HFFc6 (cell line): Measurements from ENCODE around the gene ZNF771. TPM values are rescaled to one million over a fixed set of nuclear protein-coding genes. Genes with fewer than 3 reads are reported as not detected.
A peak's percentile ranks its signal among the peaks of the same experiment; 100 is the strongest.
"Not testable (repeated sequence)": the region's sequence is repeated elsewhere in the genome, so short reads cannot be mapped to it uniquely, and the experiment has no call there.

Source experiments
- DNase-seq: peaks from one replicate; pipeline ENCODE4 v3.0.0-alpha.2; 2018
- H3K27ac Mint-ChIP-seq: 2 replicates; pipeline ENCODE4 v1.8.0; 2020; ENCODE audit warnings: mild to moderate bottlenecking, mixed read lengths
- H3K27me3 Mint-ChIP-seq: 2 replicates; pipeline ENCODE4 v1.8.0; 2021; ENCODE audit warnings: mild to moderate bottlenecking, moderate library complexity, mixed read lengths; ENCODE audit not compliant: insufficient read depth
- H3K36me3 Mint-ChIP-seq: 2 replicates; pipeline ENCODE4 v1.8.0; 2021; ENCODE audit warnings: low read depth, mixed read lengths
- H3K4me1 Mint-ChIP-seq: 2 replicates; pipeline ENCODE4 v1.8.0; 2020; ENCODE audit warnings: low read depth, mixed read lengths
- H3K4me3 Mint-ChIP-seq: 2 replicates; pipeline ENCODE4 v1.8.0; 2020; ENCODE audit warnings: mild to moderate bottlenecking, moderate library complexity, mixed read lengths
- H3K9me3 Mint-ChIP-seq: 2 replicates; pipeline ENCODE4 v1.8.0; 2020; ENCODE audit warnings: mild to moderate bottlenecking, mixed read lengths
- CTCF ChIP-seq: fragments of 200-600 bp; sonication (generic); IDR thresholded peaks from 2 replicates; pipeline ENCODE4 v1.5.0; 2021; ENCODE audit warnings: antibody characterized with exemption, mild to moderate bottlenecking
- total RNA-seq, 6 experiments: library from RNA; stranded (reverse); fragmentation: NEBNext Ultra II Directional; extraction: Animal tissue kit (Norgen Biotek cat#: 25700); gene quantifications; 2 replicates in 1 of 6; 3 replicates in 5 of 6; pipeline ENCODE4 v1.2.3, GENCODE V29; 2021

The ZNF771 gene
- total RNA-seq, 6 experiments from 2014 or later = 15.8 to 19.1 (median 16.8) TPM

DNA sequence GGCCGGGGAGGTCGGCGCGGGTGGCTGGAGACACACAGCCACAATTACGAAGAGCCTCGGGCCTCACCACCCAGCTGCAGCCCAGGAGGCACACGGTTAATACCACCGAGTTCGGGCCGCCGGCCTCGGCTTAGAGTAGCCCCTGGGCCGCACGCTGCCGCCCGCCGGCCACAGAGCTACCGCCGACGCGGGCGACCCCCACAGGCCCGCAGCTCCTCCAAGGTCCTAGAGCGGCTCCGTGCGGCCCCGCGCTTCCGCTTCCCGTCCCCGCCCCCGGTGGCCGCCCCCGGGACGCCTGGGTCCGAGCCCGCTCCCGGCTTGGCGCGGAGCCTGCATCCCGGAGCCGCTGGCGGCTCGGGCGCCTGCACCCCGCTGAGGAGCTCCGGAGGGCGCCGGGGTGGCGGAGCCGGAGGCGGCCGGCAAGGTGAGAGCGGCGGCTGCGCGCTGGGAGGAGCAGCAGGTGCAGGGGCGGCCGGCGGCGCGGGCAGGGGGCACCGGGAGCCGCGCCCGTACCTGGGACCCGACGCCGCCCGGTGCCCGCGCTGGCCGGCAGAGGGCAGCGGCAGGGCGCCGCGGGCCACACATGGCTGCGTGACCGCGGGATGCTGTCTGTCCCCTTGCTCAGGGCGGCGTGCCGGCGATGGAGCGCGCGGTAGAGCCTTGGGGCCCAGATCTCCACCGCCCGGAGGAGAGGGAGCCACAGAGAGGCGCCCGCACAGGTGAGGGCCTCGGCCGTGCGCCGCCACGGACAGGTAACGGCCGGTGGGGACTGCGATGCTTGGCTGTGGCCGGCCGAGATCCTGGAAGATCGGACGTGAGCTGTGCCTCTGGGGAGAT is 12.0 kb upstream of the ZNF771 start, which contains the start of gene ZNF48:
TSS of gene ZNF48 (plus strand) at position 266 of the 837 bp plus-strand sequence. CDS start at position 641, 375 bp downstream.
- Mint-ChIP-seq H3K27ac (peak within 1 kb of the TSS; percentile 91), H3K4me1 (peaks cover 38% of the 10 kb centered on the region), H3K9me3 (no peaks in the 10 kb centered on the region), H3K27me3 (no peaks in the 10 kb centered on the region; the same call in 1 of the 2 replicates), H3K36me3 (no peaks in the 10 kb centered on the region), H3K4me3 (peak within 1 kb of the TSS; percentile 91)
- DNase-seq = peak; percentile 77
- TF ChIP-seq CTCF = peak; percentile 58; the same call in 1 of the 2 replicates

DNA sequence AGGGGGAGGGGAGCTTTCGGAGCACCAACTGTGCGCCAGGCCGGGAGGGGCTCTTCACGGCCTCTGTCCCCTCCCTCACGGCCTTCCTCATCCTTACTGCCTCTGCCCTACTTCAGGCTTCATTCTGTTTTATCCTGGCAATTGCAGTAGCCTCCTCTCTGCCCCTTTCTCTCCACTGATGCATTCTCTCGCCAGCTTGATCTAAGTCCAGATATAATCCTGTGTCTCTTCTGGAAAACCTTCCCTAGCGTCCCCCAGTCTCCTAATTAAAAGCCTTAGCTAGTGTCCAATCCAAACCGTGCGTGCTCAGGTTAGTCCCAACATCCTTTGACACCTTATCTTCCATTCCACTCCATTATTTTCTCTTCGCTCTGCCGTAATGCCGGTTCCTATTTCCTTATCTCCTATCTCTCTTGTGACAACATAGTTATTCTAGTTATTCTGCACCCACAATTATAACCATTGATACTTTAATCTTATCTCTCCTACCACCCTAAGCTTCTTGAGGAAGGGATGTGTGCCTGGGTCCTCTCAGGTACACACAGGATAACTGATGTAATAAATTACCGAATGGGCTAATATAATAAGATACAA is 11.3 kb upstream of the ZNF771 start:
- Mint-ChIP-seq H3K27me3 (no peaks in the 10 kb centered on the region; the same call in 1 of the 2 replicates), H3K4me1 (peaks cover 38% of the 10 kb centered on the region), H3K27ac (peak overlapping the region; percentile 62), H3K36me3 (no peaks in the 10 kb centered on the region), H3K9me3 (no peaks in the 10 kb centered on the region), H3K4me3 (peak overlapping the region; percentile 89)
- no peak for DNase-seq
- TF ChIP-seq CTCF = no peak

GRCh38 chr16:30396627-30397026 is 10.8 kb upstream of the ZNF771 start:
- H3K27ac Mint-ChIP-seq, H3K27me3 Mint-ChIP-seq, H3K9me3 Mint-ChIP-seq, H3K36me3 Mint-ChIP-seq, DNase-seq: not testable (repeated sequence)
- H3K4me3 Mint-ChIP-seq = peak overlapping the region; percentile 89; the same call in 1 of the 2 replicates
- peaks cover 42% of the 10 kb centered on the region for H3K4me1 Mint-ChIP-seq

DNA sequence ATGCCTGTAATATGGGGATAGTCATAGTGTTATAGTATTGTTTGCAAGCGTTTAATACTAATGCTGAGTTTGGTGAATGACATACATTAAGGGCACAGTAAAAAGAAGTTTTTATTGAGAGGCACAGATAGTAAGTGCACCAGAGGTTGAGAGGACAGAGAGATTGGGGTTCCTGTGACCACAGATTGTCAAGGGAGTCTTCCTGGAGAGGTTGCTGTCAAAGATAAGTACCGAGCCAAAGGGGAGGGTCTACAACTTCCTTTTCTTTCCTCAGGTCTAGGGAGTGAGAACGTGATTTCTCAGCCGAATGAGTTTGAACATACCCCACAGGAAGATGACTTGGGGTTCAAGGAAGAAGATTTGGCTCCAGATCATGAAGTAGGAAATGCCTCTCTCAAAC is 10.3 kb upstream of the ZNF771 start:
- no peak for DNase-seq
- Mint-ChIP-seq H3K9me3 (no peaks in the 10 kb centered on the region), H3K27me3 (no peaks in the 10 kb centered on the region), H3K4me3 (no peak overlapping the region), H3K4me1 (peaks cover 46% of the 10 kb centered on the region), H3K27ac (no peak overlapping the region), H3K36me3 (no peaks in the 10 kb centered on the region)
- TF ChIP-seq CTCF = no peak

DNA sequence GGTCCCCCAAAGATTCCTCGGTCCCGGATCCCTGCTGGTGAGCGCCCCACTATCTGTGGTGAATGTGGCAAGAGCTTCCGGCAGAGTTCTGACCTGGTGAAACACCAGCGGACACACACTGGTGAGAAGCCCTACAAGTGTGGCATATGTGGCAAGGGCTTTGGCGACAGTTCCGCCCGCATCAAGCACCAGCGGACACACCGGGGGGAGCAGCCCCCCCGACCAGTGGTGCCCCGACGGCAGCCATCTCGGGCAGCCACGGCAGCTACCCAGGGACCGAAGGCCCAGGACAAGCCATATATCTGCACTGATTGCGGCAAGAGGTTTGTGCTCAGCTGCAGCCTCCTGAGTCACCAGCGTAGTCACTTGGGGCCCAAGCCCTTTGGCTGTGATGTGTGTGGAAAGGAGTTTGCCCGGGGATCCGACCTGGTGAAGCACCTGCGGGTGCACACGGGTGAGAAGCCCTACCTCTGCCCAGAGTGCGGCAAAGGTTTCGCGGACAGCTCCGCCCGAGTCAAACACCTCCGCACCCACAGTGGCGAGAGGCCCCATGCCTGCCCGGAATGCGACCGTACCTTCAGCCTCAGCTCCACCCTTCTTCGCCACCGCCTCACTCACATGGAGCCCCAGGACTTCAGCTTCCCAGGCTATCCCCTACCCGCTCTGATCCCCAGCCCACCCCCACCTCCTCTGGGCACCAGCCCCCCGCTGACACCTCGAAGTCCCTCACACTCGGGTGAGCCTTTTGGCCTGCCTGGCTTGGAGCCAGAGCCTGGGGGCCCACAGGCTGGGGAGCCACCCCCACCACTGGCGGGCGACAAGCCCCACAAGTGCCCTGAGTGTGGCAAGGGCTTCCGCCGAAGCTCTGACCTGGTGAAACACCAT is 9.4 kb upstream of the ZNF771 start:
- Mint-ChIP-seq H3K27ac (no peak overlapping the region), H3K36me3 (no peaks in the 10 kb centered on the region), H3K27me3 (no peaks in the 10 kb centered on the region), H3K4me1 (peaks cover 46% of the 10 kb centered on the region), H3K4me3 (no peak overlapping the region), H3K9me3 (no peaks in the 10 kb centered on the region)
- no peak for TF ChIP-seq CTCF
- no peak for DNase-seq
